PC-3 (cell line): ENCODE results near the gene OR10G6. TPM values are rescaled to one million over a fixed set of nuclear protein-coding genes. Genes with fewer than 3 reads are reported as not detected.

Source experiments
- total RNA-seq: library from RNA; depleted of rRNA; stranded (reverse); fragments of >200 nt; gene quantifications from 2 replicates; pipeline ENCODE4 v1.2.3, GENCODE V29; 2014; rRNA removed

The OR10G6 gene
- total RNA-seq, 1 experiment from 2014 or later: not detected

Other genes starting within 250 kb of the OR10G6 start
- not detected in 2 replicates for gene OR6X1, start 240.6 kb downstream of the OR10G6 start, total RNA-seq
- not detected in 2 replicates for gene OR6M1, start 188.8 kb downstream of the OR10G6 start, total RNA-seq
- gene TMEM225, start 109.5 kb downstream of the OR10G6 start, total RNA-seq: not detected in 2 replicates
- not detected in 2 replicates for gene OR8D4, start 93.0 kb downstream of the OR10G6 start, total RNA-seq
- not detected in 2 replicates for gene OR4D5, start 55.5 kb downstream of the OR10G6 start, total RNA-seq
- gene OR6T1, start 51.3 kb downstream of the OR10G6 start, total RNA-seq: not detected in 2 replicates
- not detected in 2 replicates for gene OR10S1, start 17.4 kb downstream of the OR10G6 start, total RNA-seq
- not detected in 2 replicates for gene OR10G4, start 17.8 kb upstream of the OR10G6 start, total RNA-seq
- gene OR10G9, start 27.9 kb upstream of the OR10G6 start, total RNA-seq: not detected in 2 replicates
- not detected in 2 replicates for gene OR10G8, start 31.6 kb upstream of the OR10G6 start, total RNA-seq
- gene OR10G7, start 46.2 kb upstream of the OR10G6 start, total RNA-seq: not detected in 2 replicates
- 0.17 TPM in 1 of 2 replicates, not detected in the other for gene VWA5A, start 120.3 kb upstream of the OR10G6 start, total RNA-seq
- gene OR10D3, start 188.2 kb upstream of the OR10G6 start, total RNA-seq: 0.15 and 0.29 TPM in 2 replicates
- gene OR8G1, start 245.9 kb upstream of the OR10G6 start, total RNA-seq: not detected in 2 replicates